Keratinocyte (primary cell): Measurements from ENCODE around the gene CIB4.

Source experiments
- CTCF ChIP-seq, 3 experiments: IDR thresholded peaks in 1 of 3; conservative IDR thresholded peaks in 1 of 3; optimal IDR thresholded peaks in 1 of 3; 2 replicates in 2 of 3; 3 replicates in 1 of 3; pipeline versions ENCODE3 to v1.5.1; 2011; ENCODE audit warnings: low read length in 3 of 3, mild to moderate bottlenecking in 3 of 3, moderate library complexity in 2 of 3, control low read depth in 1 of 3, inconsistent platforms in 1 of 3; ENCODE audit not compliant: insufficient read depth in 2 of 3; ENCODE audit errors: extremely low read depth in 1 of 3
- EZH2 ChIP-seq: IDR thresholded peaks from one replicate; pipeline ENCODE4 v1.6.1; 2012; ENCODE audit warnings: inconsistent platforms, mild to moderate bottlenecking, low read length, moderate library complexity

GRCh38 chr2:26574066-26574899, 66.9 kb downstream of the CIB4 start:
- no peak for TF ChIP-seq EZH2
- no peak for TF ChIP-seq CTCF (optimal IDR thresholded peaks at IDR 0.05 in 1 of 3, IDR thresholded peaks at IDR 0.05 in 1 of 3, conservative IDR thresholded peaks at IDR 0.05 in 1 of 3; ENCODE audit: extremely low read depth in 1 of 3, insufficient read depth in 2 of 3, low read length in 3 of 3)
